T-helper 1 cell treated with Interleukin-12 subunit alpha and Interleukin-12 subunit beta and Interleukin-4 antibody, amounts not matched to agents 30 μg/mL and 1 μg/mL, for 36 hours (primary cell): Measurements from ENCODE around the gene ANKS1B.

ENCODE experiments used
- H3K27ac Mint-ChIP-seq: one replicate; pipeline ENCODE4 v1.8.0; 2021; ENCODE audit warnings: mild to moderate bottlenecking, mixed read lengths
- H3K27me3 Mint-ChIP-seq: one replicate; pipeline ENCODE4 v1.8.0; 2021; ENCODE audit warnings: low read depth, mixed read lengths
- H3K36me3 Mint-ChIP-seq: one replicate; pipeline ENCODE4 v1.8.0; 2021; ENCODE audit warnings: low read depth, mixed read lengths
- H3K4me1 Mint-ChIP-seq: one replicate; pipeline ENCODE4 v1.8.0; 2021; ENCODE audit warnings: low read depth, mixed read lengths
- H3K4me3 Mint-ChIP-seq: one replicate; pipeline ENCODE4 v1.8.0; 2021; ENCODE audit warnings: mild to moderate bottlenecking, moderate library complexity, mixed read lengths
- H3K9me3 Mint-ChIP-seq: one replicate; pipeline ENCODE4 v1.8.0; 2021; ENCODE audit warnings: mixed read lengths

Gene ANKS1B

GRCh38 chr12:99130808-99131553, 853.8 kb downstream of the ANKS1B start:
- H3K4me1 Mint-ChIP-seq: no peaks in the 10 kb centered on the region
- H3K27ac Mint-ChIP-seq: no peak overlapping the region
- no peak overlapping the region for H3K4me3 Mint-ChIP-seq
- peaks cover 4% of the 10 kb centered on the region for H3K9me3 Mint-ChIP-seq
- peaks cover 4% of the 10 kb centered on the region for H3K27me3 Mint-ChIP-seq
- H3K36me3 Mint-ChIP-seq: no peaks in the 10 kb centered on the region

GRCh38 chr12:99128246-99128802, 856.4 kb downstream of the ANKS1B start:
- H3K9me3 Mint-ChIP-seq: no peaks in the 10 kb centered on the region
- H3K27me3 Mint-ChIP-seq: peaks cover 4% of the 10 kb centered on the region
- H3K27ac Mint-ChIP-seq: no peak overlapping the region
- no peaks in the 10 kb centered on the region for H3K4me1 Mint-ChIP-seq
- no peak overlapping the region for H3K4me3 Mint-ChIP-seq
- H3K36me3 Mint-ChIP-seq: no peaks in the 10 kb centered on the region

- H3K27ac Mint-ChIP-seq: no peak overlapping the region
- H3K4me3 Mint-ChIP-seq: no peak overlapping the region
- H3K36me3 Mint-ChIP-seq: no peaks in the 10 kb centered on the region
- no peaks in the 10 kb centered on the region for H3K27me3 Mint-ChIP-seq
- no peaks in the 10 kb centered on the region for H3K9me3 Mint-ChIP-seq
- no peaks in the 10 kb centered on the region for H3K4me1 Mint-ChIP-seq
Measured at GRCh38 chr12:99122959-99123358, 861.8 kb downstream of the ANKS1B start.

DNA sequence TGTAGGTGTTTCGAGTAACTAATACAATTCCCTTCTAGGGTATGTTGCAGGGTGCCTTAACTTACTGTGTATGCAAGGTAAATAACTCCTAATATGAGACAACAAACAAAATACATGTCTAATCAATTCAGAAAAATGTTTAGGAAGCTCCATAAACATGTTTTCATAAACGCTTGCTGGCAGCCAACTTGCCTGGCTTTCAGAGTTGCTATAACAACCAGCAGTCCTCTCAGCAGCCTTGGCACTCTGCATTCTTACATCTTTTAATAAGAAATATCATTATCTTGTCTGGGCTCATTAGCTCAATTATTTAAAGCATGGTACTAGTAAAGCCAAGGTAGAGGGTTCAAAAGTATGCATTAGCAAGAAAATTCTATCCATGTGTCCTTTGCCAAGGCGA, 862.2 kb downstream of the ANKS1B start:
- no peaks in the 10 kb centered on the region for H3K9me3 Mint-ChIP-seq
- no peaks in the 10 kb centered on the region for H3K36me3 Mint-ChIP-seq
- no peaks in the 10 kb centered on the region for H3K27me3 Mint-ChIP-seq
- no peak overlapping the region for H3K4me3 Mint-ChIP-seq
- no peaks in the 10 kb centered on the region for H3K4me1 Mint-ChIP-seq
- H3K27ac Mint-ChIP-seq: no peak overlapping the region

- H3K9me3 Mint-ChIP-seq: no peaks in the 10 kb centered on the region
- H3K4me1 Mint-ChIP-seq: no peaks in the 10 kb centered on the region
- H3K4me3 Mint-ChIP-seq: no peak overlapping the region
- H3K27ac Mint-ChIP-seq: no peak overlapping the region
- H3K36me3 Mint-ChIP-seq: no peaks in the 10 kb centered on the region
- no peaks in the 10 kb centered on the region for H3K27me3 Mint-ChIP-seq
Measured at GRCh38 chr12:99121546-99121945, 863.2 kb downstream of the ANKS1B start.

GRCh38 chr12:99119943-99120342, 864.8 kb downstream of the ANKS1B start:
- Mint-ChIP-seq H3K27me3 (no peaks in the 10 kb centered on the region), H3K4me1 (no peaks in the 10 kb centered on the region), H3K27ac (no peak overlapping the region), H3K4me3 (no peak overlapping the region), H3K9me3 (no peaks in the 10 kb centered on the region), H3K36me3 (no peaks in the 10 kb centered on the region)

DNA sequence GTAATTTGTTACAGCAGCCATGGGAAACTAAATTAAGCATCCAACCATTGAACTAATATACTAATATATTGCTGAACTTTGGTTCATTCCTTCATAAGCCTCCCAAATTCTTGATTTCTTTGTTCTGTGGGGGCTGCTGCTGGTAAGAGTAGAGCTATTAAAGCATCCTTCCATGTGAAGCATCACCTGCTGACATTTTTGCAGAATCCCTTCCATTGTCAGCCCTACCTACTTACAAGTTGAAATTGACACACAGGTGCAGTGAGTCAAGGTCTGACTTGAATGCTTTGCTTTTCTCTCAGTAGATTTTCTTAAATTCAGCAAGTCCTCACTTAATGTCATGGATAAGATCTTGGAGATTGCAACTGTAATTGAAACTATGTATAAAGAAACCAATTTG, 865.3 kb downstream of the ANKS1B start:
- H3K27me3 Mint-ChIP-seq: no peaks in the 10 kb centered on the region
- no peaks in the 10 kb centered on the region for H3K4me1 Mint-ChIP-seq
- H3K27ac Mint-ChIP-seq: no peak overlapping the region
- H3K9me3 Mint-ChIP-seq: no peaks in the 10 kb centered on the region
- H3K36me3 Mint-ChIP-seq: no peaks in the 10 kb centered on the region
- H3K4me3 Mint-ChIP-seq: no peak overlapping the region

GRCh38 chr12:99111600-99111999, 873.1 kb downstream of the ANKS1B start:
- Mint-ChIP-seq H3K4me1 (no peaks in the 10 kb centered on the region), H3K4me3 (no peak overlapping the region), H3K27ac (no peak overlapping the region), H3K27me3 (no peaks in the 10 kb centered on the region), H3K36me3 (no peaks in the 10 kb centered on the region), H3K9me3 (no peaks in the 10 kb centered on the region)

DNA sequence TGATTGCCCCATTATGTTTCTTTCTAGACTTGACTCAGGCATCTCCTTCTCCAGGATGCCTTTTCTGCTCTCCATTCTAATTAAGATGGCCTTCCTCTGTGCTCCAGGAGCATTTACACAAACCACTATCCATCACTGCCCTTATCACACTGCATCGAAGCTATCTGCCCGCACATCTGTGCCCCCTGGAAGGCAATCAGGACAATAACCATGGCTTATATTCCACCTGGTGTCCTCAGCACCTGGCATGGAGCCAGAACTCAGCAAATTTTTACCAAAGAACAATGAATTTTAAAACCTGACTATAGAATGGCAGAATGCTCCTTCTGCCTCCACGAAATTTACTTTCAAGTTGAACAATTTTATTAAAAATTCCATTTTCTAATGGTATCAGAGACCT, 873.9 kb downstream of the ANKS1B start:
- Mint-ChIP-seq H3K4me3 (no peak overlapping the region), H3K27ac (no peak overlapping the region), H3K4me1 (no peaks in the 10 kb centered on the region), H3K27me3 (no peaks in the 10 kb centered on the region), H3K36me3 (no peaks in the 10 kb centered on the region), H3K9me3 (no peaks in the 10 kb centered on the region)

- no peaks in the 10 kb centered on the region for H3K36me3 Mint-ChIP-seq
- no peak overlapping the region for H3K4me3 Mint-ChIP-seq
- no peaks in the 10 kb centered on the region for H3K9me3 Mint-ChIP-seq
- no peak overlapping the region for H3K27ac Mint-ChIP-seq
- H3K27me3 Mint-ChIP-seq: no peaks in the 10 kb centered on the region
- H3K4me1 Mint-ChIP-seq: no peaks in the 10 kb centered on the region
Measured at GRCh38 chr12:99110212-99110611, 874.5 kb downstream of the ANKS1B start.

DNA sequence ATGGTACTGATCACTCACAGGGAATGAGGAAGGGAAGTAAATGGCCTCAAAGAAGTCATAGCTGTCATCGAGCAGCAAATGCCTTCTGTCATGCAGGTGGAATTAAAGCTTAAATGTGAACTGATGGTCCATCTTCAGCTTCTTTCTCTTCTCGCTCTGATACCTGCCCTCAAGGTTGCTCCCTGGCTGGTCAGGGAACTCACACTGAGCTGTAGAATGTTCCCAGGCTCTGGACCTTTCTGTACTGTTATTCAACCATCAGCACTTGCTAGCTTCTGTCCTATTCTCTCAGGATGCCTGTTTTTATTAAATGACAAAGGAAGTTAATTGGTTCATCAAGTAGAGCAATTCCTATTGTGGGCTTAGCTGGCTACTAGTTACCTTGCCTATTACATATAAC, 875.8 kb downstream of the ANKS1B start:
- H3K4me3 Mint-ChIP-seq: no peak overlapping the region
- no peaks in the 10 kb centered on the region for H3K9me3 Mint-ChIP-seq
- no peak overlapping the region for H3K27ac Mint-ChIP-seq
- H3K36me3 Mint-ChIP-seq: no peaks in the 10 kb centered on the region
- H3K27me3 Mint-ChIP-seq: no peaks in the 10 kb centered on the region
- H3K4me1 Mint-ChIP-seq: no peaks in the 10 kb centered on the region

DNA sequence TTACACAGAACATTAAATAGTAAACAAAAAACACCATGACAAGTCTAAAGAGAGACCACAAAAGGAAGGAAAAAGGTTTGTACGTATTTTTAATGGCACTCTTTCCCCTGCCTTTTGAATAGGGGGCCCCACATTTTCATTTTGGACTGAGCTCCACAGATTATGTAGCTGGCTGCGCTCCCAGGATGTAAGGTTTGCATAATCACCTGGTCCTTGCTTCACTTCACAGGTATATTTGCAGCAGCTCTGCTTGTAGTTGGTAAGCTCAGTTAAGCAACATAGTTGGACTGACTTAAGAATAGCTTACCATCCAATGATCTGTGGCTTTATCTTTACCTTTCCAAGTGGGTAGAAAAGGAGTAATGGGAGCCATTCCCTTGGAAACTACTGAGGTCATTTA, 885.0 kb downstream of the ANKS1B start:
- H3K9me3 Mint-ChIP-seq: no peaks in the 10 kb centered on the region
- no peak overlapping the region for H3K27ac Mint-ChIP-seq
- H3K4me1 Mint-ChIP-seq: no peaks in the 10 kb centered on the region
- no peak overlapping the region for H3K4me3 Mint-ChIP-seq
- H3K27me3 Mint-ChIP-seq: no peaks in the 10 kb centered on the region
- H3K36me3 Mint-ChIP-seq: no peaks in the 10 kb centered on the region

GRCh38 chr12:99097171-99097570, 887.6 kb downstream of the ANKS1B start:
- H3K4me3 Mint-ChIP-seq: no peak overlapping the region
- no peaks in the 10 kb centered on the region for H3K9me3 Mint-ChIP-seq
- no peaks in the 10 kb centered on the region for H3K4me1 Mint-ChIP-seq
- H3K27me3 Mint-ChIP-seq: no peaks in the 10 kb centered on the region
- no peak overlapping the region for H3K27ac Mint-ChIP-seq
- H3K36me3 Mint-ChIP-seq: no peaks in the 10 kb centered on the region

GRCh38 chr12:99093166-99093565, 891.6 kb downstream of the ANKS1B start:
- H3K36me3 Mint-ChIP-seq: no peaks in the 10 kb centered on the region
- no peaks in the 10 kb centered on the region for H3K27me3 Mint-ChIP-seq
- no peaks in the 10 kb centered on the region for H3K9me3 Mint-ChIP-seq
- H3K4me3 Mint-ChIP-seq: no peak overlapping the region
- no peak overlapping the region for H3K27ac Mint-ChIP-seq
- H3K4me1 Mint-ChIP-seq: no peaks in the 10 kb centered on the region

GRCh38 chr12:99092100-99092851, 892.5 kb downstream of the ANKS1B start:
- no peaks in the 10 kb centered on the region for H3K36me3 Mint-ChIP-seq
- H3K27ac Mint-ChIP-seq: no peak overlapping the region
- H3K4me1 Mint-ChIP-seq: no peaks in the 10 kb centered on the region
- no peak overlapping the region for H3K4me3 Mint-ChIP-seq
- H3K27me3 Mint-ChIP-seq: no peaks in the 10 kb centered on the region
- no peaks in the 10 kb centered on the region for H3K9me3 Mint-ChIP-seq
